Skin epidermis (tissue), 12 donors: ENCODE data around the gene FAAP100.

ENCODE experiments used
- H3K27ac ChIP-seq, 21 experiments: fragments of 200-600 bp; sonication (generic) in 11 of 21; one replicate each; pipeline ENCODE4 v1.5.0; 2020; ENCODE audit warnings: mild to moderate bottlenecking in 3 of 21, inconsistent platforms in 2 of 21, moderate library complexity in 2 of 21
- H3K4me3 ChIP-seq, 7 experiments: fragments of 200-600 bp; sonication (generic) in 2 of 7; one replicate each; pipeline ENCODE4 v1.5.0; 2020; ENCODE audit warnings: inconsistent platforms in 2 of 7, mild to moderate bottlenecking in 2 of 7, moderate library complexity in 1 of 7

The FAAP100 gene

GRCh38 chr17:81578038-81578441 lies 25.9 kb upstream of the FAAP100 start:
- Histone ChIP-seq H3K27ac (peak overlapping the region in 1 of 21 experiments; percentile 58), H3K4me3 (no peak overlapping the region)

GRCh38 chr17:81577278-81578000 lies 25.3 kb upstream of the FAAP100 start:
- Histone ChIP-seq H3K4me3 (no peak overlapping the region), H3K27ac (peak overlapping the region in 14 of 21 experiments; percentile 21 to 79 (median 39))

DNA sequence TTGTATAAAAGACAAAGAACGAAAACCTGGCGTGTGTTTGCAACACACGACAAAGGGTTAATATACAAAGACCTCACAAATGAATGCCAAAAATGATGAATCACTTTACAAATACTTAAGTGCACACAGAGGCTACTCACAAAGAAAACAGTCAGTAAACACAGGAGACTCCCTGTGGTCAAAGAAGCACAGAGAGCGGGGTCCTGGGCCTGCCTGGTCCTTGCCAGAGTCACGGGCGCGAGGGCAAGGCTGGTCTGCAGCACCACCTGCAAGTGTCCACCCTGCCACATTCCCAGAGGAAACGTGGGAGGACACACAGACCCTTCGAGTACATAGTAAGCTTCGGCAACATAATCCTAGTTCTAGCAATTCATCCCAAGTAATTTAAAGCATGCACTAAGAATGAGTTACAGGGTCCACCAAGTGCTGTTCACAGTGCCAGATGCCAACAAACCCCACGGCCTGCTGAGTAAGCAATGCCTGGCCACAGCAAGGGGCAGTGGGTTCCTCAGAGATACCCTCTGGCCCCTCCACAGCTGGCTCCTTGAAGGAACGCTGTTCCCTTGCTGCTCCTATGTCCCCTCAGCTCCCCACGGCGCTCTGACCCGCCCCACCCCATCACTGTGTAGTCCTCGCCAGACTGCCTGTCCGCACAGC lies 24.6 kb upstream of the FAAP100 start:
- Histone ChIP-seq H3K4me3 (no peak overlapping the region), H3K27ac (peak overlapping the region in 14 of 21 experiments; percentile 21 to 79 (median 39))

GRCh38 chr17:81575836-81576235 lies 23.7 kb upstream of the FAAP100 start:
- no peak overlapping the region for H3K27ac ChIP-seq

GRCh38 chr17:81574643-81574956 lies 22.4 kb upstream of the FAAP100 start:
- Histone ChIP-seq H3K4me3 (no peak overlapping the region), H3K27ac (peak overlapping the region in 1 of 21 experiments; percentile 14)

More at GRCh38 chr17:81575836-81576235, 23.7 kb upstream of the FAAP100 start:
- no peak overlapping the region for H3K4me3 ChIP-seq

DNA sequence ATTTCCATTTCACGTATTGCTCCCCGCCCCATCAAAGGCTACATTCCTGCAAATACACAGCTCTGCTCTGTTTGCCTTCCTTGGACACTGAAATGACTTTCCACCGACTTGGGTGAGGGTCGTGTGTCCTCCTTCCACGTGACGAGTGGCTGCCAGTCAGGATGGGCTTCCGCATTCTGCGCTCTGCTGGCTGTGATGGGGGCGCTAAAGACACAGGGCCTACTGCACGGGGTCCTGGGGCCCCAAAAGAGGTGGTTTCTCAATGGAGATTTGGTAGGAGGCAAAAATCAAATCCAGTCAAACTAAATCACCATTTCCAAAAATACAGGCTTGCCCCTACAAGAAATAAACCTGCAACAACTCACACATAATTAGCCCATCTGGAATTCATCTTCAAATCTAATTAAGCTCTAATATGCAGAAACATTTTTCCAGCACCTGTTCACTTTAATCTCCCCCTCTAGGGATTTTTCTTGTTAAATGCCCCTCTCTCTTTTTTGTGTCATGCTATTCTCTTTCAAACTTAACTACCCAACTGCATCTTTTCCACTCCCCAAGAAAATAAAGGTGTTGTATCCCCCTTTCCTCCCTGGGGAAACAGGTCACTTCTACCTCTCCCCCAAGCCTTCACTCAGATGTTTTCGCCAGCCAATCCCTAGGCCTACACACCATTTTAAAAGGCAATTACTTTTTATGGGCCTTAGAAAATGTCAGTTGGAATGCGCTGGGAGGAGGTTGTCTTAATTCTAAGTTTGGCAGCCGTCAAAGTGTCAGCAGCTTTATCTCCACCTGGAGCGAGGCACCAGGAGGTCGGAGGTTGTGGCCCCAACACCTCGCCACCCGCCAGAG lies 21.9 kb upstream of the FAAP100 start:
- Histone ChIP-seq H3K4me3 (no peak overlapping the region), H3K27ac (no peak overlapping the region)

GRCh38 chr17:81572563-81573168 lies 20.5 kb upstream of the FAAP100 start:
- no peak overlapping the region for H3K4me3 ChIP-seq
- H3K27ac ChIP-seq = no peak overlapping the region

DNA sequence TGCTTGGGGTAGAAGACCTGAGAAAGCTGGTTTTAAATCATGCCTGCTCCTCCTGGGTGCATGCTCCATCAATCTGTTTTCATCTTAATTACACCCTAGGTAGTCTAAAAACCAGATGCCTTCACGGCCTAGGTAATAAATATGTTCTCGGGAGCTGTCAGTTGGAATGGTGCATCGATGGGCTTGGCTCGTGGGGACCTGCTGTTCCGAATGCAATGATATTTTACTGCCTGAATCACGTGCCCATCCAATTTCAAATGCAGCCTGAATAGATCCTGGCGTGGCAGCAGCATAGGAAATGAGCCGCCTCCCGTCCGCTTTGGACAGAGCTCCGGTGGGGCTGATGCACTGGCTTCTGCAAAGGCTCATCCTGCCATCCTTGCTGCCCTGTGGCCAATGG lies 18.8 kb upstream of the FAAP100 start:
- Histone ChIP-seq H3K27ac (no peak overlapping the region), H3K4me3 (no peak overlapping the region)

- Histone ChIP-seq H3K4me3 (no peak overlapping the region), H3K27ac (no peak overlapping the region)
Measured at GRCh38 chr17:81569986-81570514, 17.9 kb upstream of the FAAP100 start.

DNA sequence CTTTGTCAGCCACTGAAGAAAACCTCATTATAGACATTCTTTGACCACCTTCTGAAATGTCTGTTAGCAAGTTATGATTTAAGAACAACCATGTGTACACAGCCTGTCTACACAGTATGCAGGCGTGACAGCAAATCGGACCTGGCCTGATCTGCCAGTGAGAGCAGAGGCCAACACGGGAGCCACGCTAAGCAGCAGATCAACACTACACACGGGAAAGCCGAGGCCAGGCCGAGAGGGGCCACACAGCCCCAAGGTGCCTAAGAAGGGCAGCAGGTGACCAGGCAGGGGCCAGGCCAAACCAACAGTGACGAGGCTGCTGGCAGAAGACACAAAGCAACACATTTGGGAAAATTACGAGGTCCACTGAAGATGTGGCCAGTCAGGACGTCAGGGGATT lies 16.3 kb upstream of the FAAP100 start:
- H3K27ac ChIP-seq = peak overlapping the region in 6 of 21 experiments; percentile 10 to 85 (median 44)
- H3K4me3 ChIP-seq = no peak overlapping the region

GRCh38 chr17:81567191-81567590 lies 15.0 kb upstream of the FAAP100 start:
- Histone ChIP-seq H3K27ac (peak overlapping the region in 20 of 21 experiments; percentile 3 to 91 (median 73)), H3K4me3 (no peak overlapping the region)

DNA sequence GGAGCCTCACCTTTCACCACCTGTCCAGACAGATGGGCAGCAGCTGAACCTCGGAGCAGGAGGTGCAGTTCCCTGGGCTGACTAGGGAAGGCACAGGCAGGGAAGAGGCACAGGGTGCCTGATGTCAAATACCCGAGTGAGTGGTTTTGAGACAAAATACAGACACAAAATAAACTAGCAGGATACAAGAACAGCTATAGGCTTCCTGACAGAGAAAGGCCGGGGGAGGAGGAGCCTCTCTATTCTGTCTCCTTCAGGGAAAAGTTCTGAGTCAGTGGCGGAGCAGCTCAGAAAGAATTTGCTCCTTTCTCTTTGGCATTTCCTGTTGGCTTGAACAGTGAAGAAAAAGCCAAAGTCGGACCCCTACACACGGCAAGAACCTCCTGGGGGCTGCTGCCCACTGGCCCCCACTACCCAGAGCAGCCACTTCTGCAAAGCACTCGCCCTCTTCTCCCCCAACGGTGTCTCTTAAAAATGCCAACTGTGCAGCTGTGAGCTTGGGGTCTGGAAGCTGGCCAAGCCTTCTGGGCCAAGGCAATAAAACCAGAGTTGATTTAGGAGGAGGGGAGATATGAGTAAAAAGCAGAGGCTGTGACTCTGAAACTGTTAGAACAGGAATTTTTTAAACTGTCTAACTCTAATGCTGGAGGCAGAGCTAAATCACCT lies 14.4 kb upstream of the FAAP100 start:
- Histone ChIP-seq H3K27ac (peak overlapping the region in 20 of 21 experiments; percentile 17 to 91 (median 73)), H3K4me3 (peak overlapping the region in 1 of 7 experiments; percentile 4)

GRCh38 chr17:81565231-81565630 lies 13.1 kb upstream of the FAAP100 start:
- no peak overlapping the region for H3K4me3 ChIP-seq
- peak overlapping the region in 10 of 21 experiments; percentile 38 to 91 (median 80) for H3K27ac ChIP-seq

- peak overlapping the region in 7 of 21 experiments; percentile 4 to 91 (median 79) for H3K27ac ChIP-seq
- H3K4me3 ChIP-seq = no peak overlapping the region
Measured at GRCh38 chr17:81564778-81565177, 12.6 kb upstream of the FAAP100 start.

DNA sequence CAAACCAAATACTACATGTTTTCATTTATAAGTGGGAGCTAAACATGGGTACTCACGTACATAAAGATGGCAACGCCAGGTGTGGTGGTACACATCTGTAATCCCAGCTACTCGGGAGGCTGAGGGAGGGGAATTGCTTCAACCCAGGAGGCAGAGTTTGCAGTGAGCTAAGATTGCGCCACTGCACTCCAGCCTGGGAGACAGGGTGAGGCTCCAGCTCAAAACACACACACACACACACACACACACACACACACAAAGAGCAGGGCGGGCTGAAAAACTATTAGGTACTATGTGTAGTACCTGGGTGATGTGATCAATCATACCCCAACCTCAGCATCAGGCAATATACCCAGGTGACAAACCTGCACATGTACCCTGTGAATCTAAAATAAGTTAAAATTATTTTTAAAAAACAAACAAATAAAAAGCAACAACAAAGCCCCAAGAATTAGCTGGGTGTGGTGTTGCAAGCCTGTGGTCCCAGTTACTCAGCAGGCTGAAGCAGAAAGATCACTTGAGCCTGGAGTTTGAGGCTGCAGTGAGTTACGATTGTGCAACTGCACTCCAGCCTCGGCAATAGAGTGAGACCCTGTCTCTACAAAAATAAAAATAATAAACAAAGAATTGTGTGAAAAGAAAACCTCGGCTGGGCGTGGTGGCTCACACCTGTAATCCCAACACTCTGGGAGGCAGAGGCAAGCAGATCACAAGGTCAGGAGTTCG lies 11.9 kb upstream of the FAAP100 start:
- Histone ChIP-seq H3K4me3 (no peak overlapping the region), H3K27ac (peak overlapping the region in 3 of 21 experiments; percentile 4 to 85 (median 30))

DNA sequence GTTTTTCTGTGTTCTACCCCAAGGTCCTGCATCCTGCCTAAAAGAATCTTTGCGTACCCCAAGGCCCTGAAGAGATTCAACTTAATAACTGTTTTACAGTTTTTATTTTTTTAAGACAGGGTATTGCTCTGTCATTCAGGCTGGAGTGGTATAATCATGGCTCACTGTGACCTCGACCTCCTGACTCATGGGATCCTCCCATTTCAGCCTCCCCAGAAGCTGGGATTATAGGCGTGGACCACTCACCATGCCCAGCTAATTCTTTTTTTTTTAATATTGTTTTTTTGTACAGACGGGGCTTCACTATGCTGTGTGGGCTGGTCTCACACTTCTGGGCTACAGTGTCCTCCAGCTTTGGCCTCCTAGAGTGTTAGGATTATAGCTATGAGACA lies 9.3 kb upstream of the FAAP100 start:
- H3K4me3 ChIP-seq = no peak overlapping the region
- peak overlapping the region in 5 of 21 experiments; percentile 10 to 66 (median 41) for H3K27ac ChIP-seq

GRCh38 chr17:81558941-81559806 lies 7.0 kb upstream of the FAAP100 start:
- H3K4me3 ChIP-seq = no peak overlapping the region
- H3K27ac ChIP-seq = no peak overlapping the region

DNA sequence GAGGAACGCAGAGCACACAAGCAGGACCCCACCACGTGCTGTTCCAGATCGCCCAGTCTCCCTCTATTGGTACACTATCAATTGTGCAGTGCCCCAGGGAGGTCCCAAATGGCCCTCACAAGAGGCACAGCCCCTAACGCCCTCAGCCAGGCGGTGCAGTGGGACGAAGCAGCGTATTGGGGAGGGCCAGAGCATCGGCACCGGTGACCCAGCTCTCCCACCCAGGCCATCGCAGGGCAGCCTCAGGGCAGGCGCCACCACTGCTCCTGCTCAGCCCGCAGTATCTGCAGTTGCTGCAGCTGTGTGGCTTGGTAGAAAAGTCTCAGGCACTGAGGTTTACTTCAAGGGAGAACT lies 5.9 kb upstream of the FAAP100 start:
- H3K4me3 ChIP-seq = no peak overlapping the region
- no peak overlapping the region for H3K27ac ChIP-seq
